Testis (tissue), 3 donors: Measurements from ENCODE around the gene FAM193B. TPM values are rescaled to one million over a fixed set of nuclear protein-coding genes. Genes with fewer than 3 reads are reported as not detected.
A peak's percentile ranks its signal among the peaks of the same experiment; 100 is the strongest.
"Not testable (repeated sequence)": the region's sequence is repeated elsewhere in the genome, so short reads cannot be mapped to it uniquely, and the experiment has no call there.

Source experiments
- DNase-seq: peaks from one replicate; pipeline ENCODE4 v3.0.0-alpha.2; 2019
- H3K27ac ChIP-seq, 2 donors: fragments of 200-600 bp; sonication (generic); one replicate each; pipeline ENCODE4 v1.5.1; 2019
- H3K27me3 ChIP-seq: fragments of 200-600 bp; sonication (generic); one replicate; pipeline ENCODE4 v1.5.1; 2019
- H3K36me3 ChIP-seq: fragments of 200-600 bp; sonication (generic); one replicate; pipeline ENCODE4 v1.5.1; 2017; ENCODE audit warnings: low read depth; ENCODE audit errors: missing control alignments
- H3K4me1 ChIP-seq: fragments of 200-600 bp; sonication (generic); one replicate; pipeline ENCODE4 v1.5.1; 2019
- H3K4me3 ChIP-seq, 2 donors: fragments of 200-600 bp; sonication (generic); one replicate each; pipeline ENCODE4 v1.5.1; 2017 to 2019
- H3K9me3 ChIP-seq: fragments of 200-600 bp; sonication (generic); one replicate; pipeline ENCODE4 v1.5.1; 2017
- POLR2A ChIP-seq: fragments of 450-650 bp; IDR thresholded peaks from one replicate; pipeline ENCODE4 v1.6.1; 2017; ENCODE audit warnings: antibody characterized with exemption, mild to moderate bottlenecking, moderate library complexity
- WGBS, 2 donors: methylation state at CpG; one replicate each; pipeline ENCODE4 v1.1.5; 2018; 5-methylcytosine and 5-hydroxymethylcytosine counted together
- intact Hi-C: fragments of 100-400 bp; cut with DNase I; formaldehyde crosslinking; loops from one replicate; pipeline ENCODE4 v1.15.1; 2023; ENCODE audit warnings: low total_unique reads
- polyA plus RNA-seq: library from polyadenylated mRNA; stranded (reverse); fragments of 350-450 nt; fragmentation: Illumina TruSeq; extraction: RNeasy Lipid Tissue Mini Kit (QIAGEN cat#74804); gene quantifications from one replicate; pipeline ENCODE4 v1.2.3, GENCODE V29; 2014; ENCODE audit warnings: low read depth, low replicate concordance; ENCODE audit not compliant: insufficient read depth
- total RNA-seq, 2 donors: library from RNA; depleted of rRNA; stranded (reverse); fragments of >200 nt; gene quantifications; one replicate each; pipeline ENCODE4 v1.2.3, GENCODE V29; 2016
- TF ChIP-seq, protein P1 (sequence below), 3 experiments: fragments of 450-650 bp in 2 of 3; fragments of 200-600 bp in 1 of 3; sonication (generic) in 1 of 3; IDR thresholded peaks; one replicate each; pipeline ENCODE4 v1.5.1; 2016 to 2019; ENCODE audit warnings: antibody characterized with exemption in 3 of 3, mild to moderate bottlenecking in 2 of 3, moderate library complexity in 1 of 3

FAM193B gene
- total and polyA plus RNA-seq, 3 donors from 2014 or later: 81.3 to 157 (median 111) TPM

DNA sequence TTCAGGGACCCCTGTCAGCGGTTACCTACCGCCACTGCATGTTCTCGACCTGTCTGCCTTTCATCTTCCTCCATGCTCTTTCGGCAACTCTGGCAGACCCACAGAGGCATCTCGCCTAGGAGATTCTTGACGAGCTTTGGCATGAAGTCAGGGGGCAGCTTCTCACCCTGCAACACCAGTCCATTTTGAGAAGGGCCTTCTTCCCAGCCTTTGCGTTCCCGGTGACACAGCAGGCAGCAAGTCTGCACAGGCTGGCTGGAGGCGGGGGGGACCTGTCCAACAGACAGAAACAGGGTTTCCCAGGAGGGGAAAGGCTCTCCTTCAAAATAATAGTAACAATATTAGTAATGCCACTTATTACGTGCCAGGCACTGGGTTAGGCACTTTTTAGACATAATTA lies 15.5 kb downstream of the FAM193B start:
- no peaks in the 10 kb centered on the region for H3K36me3 ChIP-seq

DNA sequence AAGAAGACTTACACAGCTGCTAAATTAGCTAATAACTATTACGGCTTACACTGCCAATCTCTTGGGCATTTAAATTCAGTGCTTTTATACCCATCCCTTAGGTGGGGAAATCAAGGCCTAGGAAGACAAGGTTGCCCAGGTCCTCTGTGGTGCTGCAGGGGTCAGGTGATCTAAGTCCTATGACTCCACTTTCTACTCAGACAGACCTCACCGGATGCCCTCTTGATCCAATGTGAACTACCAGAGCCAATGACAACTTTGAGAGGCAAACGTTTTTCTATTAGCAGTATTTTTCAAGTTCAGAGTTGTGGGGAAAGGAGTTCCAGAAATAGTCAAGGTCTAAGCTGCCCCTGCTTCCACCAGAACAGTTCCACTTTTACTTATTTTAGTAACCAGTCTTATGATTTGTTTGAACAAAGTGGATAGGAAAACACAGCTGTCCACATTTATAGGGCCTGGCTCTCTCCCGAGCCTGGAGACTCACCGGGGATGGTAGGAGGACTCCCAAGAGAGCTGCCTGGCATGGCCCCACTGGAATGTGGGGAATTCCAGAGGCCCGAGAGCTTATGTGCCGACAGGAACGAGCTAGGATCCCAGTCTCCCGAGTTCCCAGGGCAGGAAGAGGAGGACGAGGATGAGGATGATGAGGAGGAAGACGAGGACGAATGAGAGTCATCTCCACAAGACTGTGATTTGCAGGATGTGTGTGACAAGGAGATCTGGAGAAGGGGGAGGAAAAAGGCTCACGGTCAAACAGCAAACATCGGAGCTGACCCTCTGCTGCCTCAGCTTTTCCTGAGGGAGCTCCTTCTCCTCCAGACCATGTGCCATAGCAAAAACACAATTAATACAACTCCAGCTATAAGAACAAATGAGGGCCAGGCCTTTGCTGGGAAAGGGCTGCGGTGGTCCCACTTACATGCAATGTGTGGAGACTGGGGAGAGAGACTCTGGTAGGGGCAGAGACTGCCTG lies 16.7 kb downstream of the FAM193B start:
- Histone ChIP-seq H3K27ac (peak overlapping the region; percentile 51 to 59), H3K4me3 (no peak overlapping the region), H3K9me3 (no peaks in the 10 kb centered on the region), H3K27me3 (no peaks in the 10 kb centered on the region), H3K4me1 (peaks cover 31% of the 10 kb centered on the region), H3K36me3 (no peaks in the 10 kb centered on the region)
- intact Hi-C loops: no loop called here
- WGBS, 2 donors: 26 to 37% methylated on average over 15 of the region's 15 CpGs
- TF ChIP-seq, protein P1, sequence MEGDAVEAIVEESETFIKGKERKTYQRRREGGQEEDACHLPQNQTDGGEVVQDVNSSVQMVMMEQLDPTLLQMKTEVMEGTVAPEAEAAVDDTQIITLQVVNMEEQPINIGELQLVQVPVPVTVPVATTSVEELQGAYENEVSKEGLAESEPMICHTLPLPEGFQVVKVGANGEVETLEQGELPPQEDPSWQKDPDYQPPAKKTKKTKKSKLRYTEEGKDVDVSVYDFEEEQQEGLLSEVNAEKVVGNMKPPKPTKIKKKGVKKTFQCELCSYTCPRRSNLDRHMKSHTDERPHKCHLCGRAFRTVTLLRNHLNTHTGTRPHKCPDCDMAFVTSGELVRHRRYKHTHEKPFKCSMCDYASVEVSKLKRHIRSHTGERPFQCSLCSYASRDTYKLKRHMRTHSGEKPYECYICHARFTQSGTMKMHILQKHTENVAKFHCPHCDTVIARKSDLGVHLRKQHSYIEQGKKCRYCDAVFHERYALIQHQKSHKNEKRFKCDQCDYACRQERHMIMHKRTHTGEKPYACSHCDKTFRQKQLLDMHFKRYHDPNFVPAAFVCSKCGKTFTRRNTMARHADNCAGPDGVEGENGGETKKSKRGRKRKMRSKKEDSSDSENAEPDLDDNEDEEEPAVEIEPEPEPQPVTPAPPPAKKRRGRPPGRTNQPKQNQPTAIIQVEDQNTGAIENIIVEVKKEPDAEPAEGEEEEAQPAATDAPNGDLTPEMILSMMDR (IDR thresholded peaks at IDR 0.05): no peak
- no peak for TF ChIP-seq POLR2A
- DNase-seq: peak; percentile 60

More for the DNA sequence above, 15.5 kb downstream of the FAM193B start:
- Histone ChIP-seq H3K9me3 (no peaks in the 10 kb centered on the region), H3K27ac (no peak overlapping the region), H3K4me3 (no peak overlapping the region), H3K27me3 (no peaks in the 10 kb centered on the region), H3K4me1 (peaks cover 31% of the 10 kb centered on the region)
- WGBS, 2 donors: 87 to 92% methylated on average over 10 of the region's 10 CpGs
- intact Hi-C loops: no loop called here
- TF ChIP-seq POLR2A: no peak
- TF ChIP-seq, protein P1 (IDR thresholded peaks at IDR 0.05): no peak
- no peak for DNase-seq

DNA sequence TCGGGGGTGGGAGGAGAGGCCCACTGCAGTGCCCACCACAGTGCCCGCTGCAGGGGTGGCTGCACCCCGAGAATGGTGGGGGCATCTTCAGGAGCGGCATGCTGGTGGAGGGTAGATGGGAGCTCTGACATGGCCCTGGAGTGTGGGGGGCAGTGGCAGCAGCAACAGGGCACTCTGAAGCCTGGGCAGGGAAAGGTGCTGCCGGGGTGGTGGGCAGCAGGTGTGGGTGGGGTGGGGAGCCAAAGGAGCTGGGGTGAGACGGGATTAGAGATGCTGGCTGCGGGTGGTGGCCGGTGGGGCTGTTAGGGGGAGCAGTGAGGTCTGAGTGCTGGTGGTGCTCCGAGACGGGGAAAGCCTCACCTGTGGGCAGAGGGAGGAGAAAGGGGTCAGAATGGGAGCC lies 18.0 kb downstream of the FAM193B start:
- Histone ChIP-seq H3K27me3 (no peaks in the 10 kb centered on the region), H3K9me3 (no peaks in the 10 kb centered on the region), H3K4me3 (no peak overlapping the region), H3K4me1 (peaks cover 31% of the 10 kb centered on the region), H3K36me3 (no peaks in the 10 kb centered on the region), H3K27ac (peak overlapping the region in 1 of 2 donors; percentile 59)
- no peak for DNase-seq
- intact Hi-C loops: no loop called here
- WGBS, 2 donors: 95 to 96% methylated on average over 10 of the region's 10 CpGs
- no peak for TF ChIP-seq POLR2A
- TF ChIP-seq, protein P1 (IDR thresholded peaks at IDR 0.05): no peak

DNA sequence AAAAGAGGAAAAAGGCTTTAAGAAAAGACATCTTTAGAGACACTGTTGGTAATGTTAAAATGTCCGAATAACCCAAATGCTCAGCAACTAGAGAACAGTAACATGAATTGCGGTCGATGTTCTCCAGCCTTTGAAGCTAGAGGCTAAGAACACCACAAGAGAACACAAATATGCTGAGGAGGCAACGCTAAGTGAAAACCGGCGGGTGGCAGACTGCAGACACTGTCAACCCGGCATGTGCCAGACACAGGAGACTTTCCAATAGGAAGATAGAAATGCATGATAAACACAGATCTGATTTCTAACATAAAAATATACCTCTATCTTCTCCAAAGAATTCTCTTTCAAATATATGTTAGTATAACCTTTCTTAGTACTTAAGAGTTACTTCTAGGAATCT lies 19.2 kb downstream of the FAM193B start:
- H3K4me3 ChIP-seq: no peak overlapping the region
- H3K4me1 ChIP-seq: peaks cover 31% of the 10 kb centered on the region
- no peak overlapping the region for H3K27ac ChIP-seq
- H3K9me3 ChIP-seq: no peaks in the 10 kb centered on the region
- no peak for DNase-seq
- H3K36me3 ChIP-seq: no peaks in the 10 kb centered on the region
- TF ChIP-seq, protein P1 (IDR thresholded peaks at IDR 0.05): no peak
- TF ChIP-seq POLR2A: no peak
- intact Hi-C loops: no loop called here
- WGBS, 2 donors: 87 to 97% methylated on average over 7 of the region's 7 CpGs
- H3K27me3 ChIP-seq: no peaks in the 10 kb centered on the region

DNA sequence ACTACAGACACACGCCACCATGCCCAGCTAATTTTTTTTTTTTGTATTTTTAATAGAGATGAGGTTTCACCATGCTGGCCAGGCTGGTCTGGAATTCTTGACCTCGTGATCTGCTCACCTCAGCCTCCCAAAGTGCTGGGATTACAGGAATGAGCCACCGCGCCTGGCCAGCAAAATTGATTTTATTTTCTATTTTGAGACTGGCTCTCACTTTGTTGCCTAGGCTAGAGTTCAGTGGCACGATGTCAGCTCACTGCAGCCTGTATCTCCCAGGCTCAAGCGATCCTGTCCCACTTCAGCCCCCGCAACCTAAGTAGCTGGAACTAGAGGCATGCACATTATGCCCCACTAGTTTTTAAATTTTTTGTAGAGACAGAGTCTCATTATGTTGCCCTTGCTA lies 19.9 kb downstream of the FAM193B start:
- H3K9me3 ChIP-seq, DNase-seq, H3K36me3 ChIP-seq, intact Hi-C loops, H3K27me3 ChIP-seq, H3K4me3 ChIP-seq, H3K27ac ChIP-seq: not testable (repeated sequence)
- peaks cover 32% of the 10 kb centered on the region for H3K4me1 ChIP-seq
- WGBS, 2 donors: 92 to 96% methylated on average over 7 of the region's 7 CpGs
